Measurements from ENCODE around the gene NANOS2.
A peak's percentile ranks its signal among the peaks of the same experiment; 100 is the strongest.

NANOS2 gene

DNA sequence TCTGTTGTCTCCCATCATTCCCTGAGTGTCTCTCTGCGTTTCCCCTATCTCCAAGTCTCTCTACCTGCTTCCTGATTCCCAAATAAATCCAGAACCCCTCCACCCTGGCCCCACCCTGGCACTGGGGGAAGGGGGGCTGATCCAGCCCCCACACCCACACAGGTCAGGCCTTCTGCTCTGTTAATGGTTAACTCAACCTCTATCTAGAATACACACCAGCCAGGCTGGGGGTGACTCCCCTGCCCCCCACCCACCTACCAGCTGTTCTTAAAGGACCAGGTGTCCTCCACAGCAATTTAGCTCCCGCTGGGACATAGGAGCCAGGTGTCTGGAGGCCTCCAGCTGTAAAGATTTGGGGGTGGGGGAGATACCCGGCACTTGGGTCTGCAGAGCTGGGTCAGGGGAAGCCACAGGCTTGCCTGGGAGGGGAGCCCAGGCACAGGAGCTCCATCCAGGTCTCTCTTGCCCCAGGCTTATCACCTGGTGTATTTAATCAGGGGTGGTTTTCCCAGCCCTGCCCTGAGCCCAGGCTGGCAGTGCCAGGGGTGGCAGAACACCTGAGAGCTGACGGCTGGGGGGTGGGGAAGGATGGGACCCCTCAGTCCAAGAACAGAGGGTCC is 32.6 kb downstream of the NANOS2 start:
- no peak overlapping the region for H2BK12ac ChIP-seq (ENCODE audit: low read length in 2 of 2)
- peaks cover 8 to 17% of the 10 kb centered on the region in 2 experiments for H3K36me3 ChIP-seq (ENCODE audit: control insufficient read depth in 1 of 2, insufficient read depth in 2 of 2, low read depth in 1 of 2, low read length in 2 of 2)
- no peak overlapping the region for H2AFZ ChIP-seq (ENCODE audit: low read depth, low read length)
- H2BK5ac ChIP-seq (ENCODE audit: low read depth, low read length, poor library complexity, severe bottlenecking) = no peak overlapping the region
- H2BK15ac ChIP-seq (ENCODE audit: low read depth, poor library complexity, severe bottlenecking) = peak overlapping the region; percentile 6
- H3K9ac ChIP-seq (ENCODE audit: low read length) = no peak overlapping the region
- H3K27ac ChIP-seq (ENCODE audit: low read length, poor library complexity, severe bottlenecking) = peak overlapping the region; percentile 45
- H2AK5ac ChIP-seq (ENCODE audit: low read length, severe bottlenecking) = peak overlapping the region; percentile 92
- no peak for DNase-seq
- H4K8ac ChIP-seq (ENCODE audit: low read length) = peak overlapping the region; percentile 29
- H2BK120ac ChIP-seq (ENCODE audit: low read depth, low read length) = no peak overlapping the region
- no peak overlapping the region for H3K4ac ChIP-seq (ENCODE audit: low read depth in 1 of 2, low read length in 2 of 2)
- peak overlapping the region; percentile 83 for H3K4me2 ChIP-seq (ENCODE audit: low read length, poor library complexity, severe bottlenecking)
- H3K14ac ChIP-seq (ENCODE audit: low read length in 2 of 2) = no peak overlapping the region
- peaks cover 0 to 19% of the 10 kb centered on the region in 2 experiments for H3K27me3 ChIP-seq (ENCODE audit: control insufficient read depth in 1 of 2, insufficient read depth in 1 of 2, low read length in 2 of 2)
- H3K23ac ChIP-seq (ENCODE audit: low read length in 2 of 2) = no peak overlapping the region
- peak overlapping the region; percentile 28 for H4K91ac ChIP-seq (ENCODE audit: low read length)
- H3K4me1 ChIP-seq (ENCODE audit: control insufficient read depth, insufficient read depth, low read depth, low read length) = peaks cover 51% of the 10 kb centered on the region
- no peak overlapping the region for H3K18ac ChIP-seq (ENCODE audit: low read depth in 1 of 2, low read length in 2 of 2)
- no peaks in the 10 kb centered on the region for H3K9me3 ChIP-seq (ENCODE audit: control insufficient read depth, low read length)
- no peak overlapping the region for H3K4me3 ChIP-seq (ENCODE audit: insufficient read depth in 1 of 2, low read depth in 1 of 2, low read length in 2 of 2)
- H3K79me1 ChIP-seq (replicated peaks; ENCODE audit: low read length, poor library complexity, severe bottlenecking) = peaks cover 16% of the 10 kb centered on the region
- WGBS = 46% methylated on average over 4 of the region's 4 CpGs

DNA sequence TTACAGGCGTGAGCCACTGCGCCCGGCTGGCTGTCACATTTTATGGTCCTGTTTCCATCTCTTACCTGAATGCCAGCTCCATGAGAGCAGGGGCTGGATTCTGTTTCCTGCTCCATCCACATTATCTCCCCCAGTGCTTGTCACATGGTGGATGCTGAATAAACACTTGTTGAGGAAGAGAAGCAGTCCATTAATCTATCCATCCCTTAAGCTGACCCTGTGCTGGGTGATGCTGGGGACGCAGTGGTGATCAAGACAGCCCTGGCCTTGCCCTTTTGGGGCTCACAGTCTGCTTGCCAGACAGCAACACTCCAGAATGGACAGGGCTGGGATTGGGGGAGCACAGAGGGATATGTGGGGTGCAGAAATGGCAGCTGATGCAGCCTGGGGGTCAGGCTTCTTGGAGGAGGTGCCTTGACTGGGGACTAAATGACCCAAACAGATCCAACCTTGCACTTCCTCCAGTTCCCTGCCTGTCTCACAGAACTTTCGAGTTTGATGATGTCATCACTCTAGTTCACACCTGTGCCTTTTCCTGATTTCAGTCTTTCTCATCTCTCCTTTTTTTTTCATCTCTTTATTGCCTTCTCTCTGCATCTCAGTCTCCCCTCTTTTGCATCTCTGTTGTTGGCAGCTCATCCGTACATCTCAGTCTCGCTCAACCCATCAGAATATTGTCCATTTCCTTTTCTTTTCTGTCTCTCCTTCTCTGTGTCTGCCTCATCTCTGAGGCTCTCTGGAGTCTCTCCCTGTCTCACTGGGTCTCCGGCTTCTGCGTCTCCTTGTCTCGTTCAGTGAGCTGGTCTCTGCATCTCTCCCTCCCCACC is 33.3 kb downstream of the NANOS2 start:
- no peak overlapping the region for H2BK12ac ChIP-seq (ENCODE audit: low read length in 2 of 2)
- no peak overlapping the region for H2BK15ac ChIP-seq (ENCODE audit: low read depth, poor library complexity, severe bottlenecking)
- H3K14ac ChIP-seq (ENCODE audit: low read length in 2 of 2) = no peak overlapping the region
- no peak overlapping the region for H2AFZ ChIP-seq (ENCODE audit: low read depth, low read length)
- peak overlapping the region; percentile 84 for H4K91ac ChIP-seq (ENCODE audit: low read length)
- H3K4me2 ChIP-seq (ENCODE audit: low read length, poor library complexity, severe bottlenecking) = no peak overlapping the region
- peak overlapping the region; percentile 72 for H2AK5ac ChIP-seq (ENCODE audit: low read length, severe bottlenecking)
- no peak overlapping the region for H2BK120ac ChIP-seq (ENCODE audit: low read depth, low read length)
- H3K4me3 ChIP-seq (ENCODE audit: insufficient read depth in 1 of 2, low read depth in 1 of 2, low read length in 2 of 2) = no peak overlapping the region
- no peak overlapping the region for H4K8ac ChIP-seq (ENCODE audit: low read length)
- 72% methylated on average over 10 of the region's 10 CpGs for WGBS
- DNase-seq = no peak
- H3K27ac ChIP-seq (ENCODE audit: low read length, poor library complexity, severe bottlenecking) = peak overlapping the region; percentile 39
- H3K4me1 ChIP-seq (ENCODE audit: control insufficient read depth, insufficient read depth, low read depth, low read length) = peaks cover 59% of the 10 kb centered on the region
- H3K9ac ChIP-seq (ENCODE audit: low read length) = no peak overlapping the region
- no peaks in the 10 kb centered on the region for H3K9me3 ChIP-seq (ENCODE audit: control insufficient read depth, low read length)
- no peak overlapping the region for H3K18ac ChIP-seq (ENCODE audit: low read depth in 1 of 2, low read length in 2 of 2)
- peaks cover 16% of the 10 kb centered on the region for H3K79me1 ChIP-seq (replicated peaks; ENCODE audit: low read length, poor library complexity, severe bottlenecking)
- H3K4ac ChIP-seq (ENCODE audit: low read depth in 1 of 2, low read length in 2 of 2) = no peak overlapping the region
- H2BK5ac ChIP-seq (ENCODE audit: low read depth, low read length, poor library complexity, severe bottlenecking) = no peak overlapping the region
- peaks cover 0 to 23% of the 10 kb centered on the region in 2 experiments for H3K27me3 ChIP-seq (ENCODE audit: control insufficient read depth in 1 of 2, insufficient read depth in 1 of 2, low read length in 2 of 2)
- H3K36me3 ChIP-seq (ENCODE audit: control insufficient read depth in 1 of 2, insufficient read depth in 2 of 2, low read depth in 1 of 2, low read length in 2 of 2) = peaks cover 8 to 17% of the 10 kb centered on the region in 2 experiments
- no peak overlapping the region for H3K23ac ChIP-seq (ENCODE audit: low read length in 2 of 2)

DNA sequence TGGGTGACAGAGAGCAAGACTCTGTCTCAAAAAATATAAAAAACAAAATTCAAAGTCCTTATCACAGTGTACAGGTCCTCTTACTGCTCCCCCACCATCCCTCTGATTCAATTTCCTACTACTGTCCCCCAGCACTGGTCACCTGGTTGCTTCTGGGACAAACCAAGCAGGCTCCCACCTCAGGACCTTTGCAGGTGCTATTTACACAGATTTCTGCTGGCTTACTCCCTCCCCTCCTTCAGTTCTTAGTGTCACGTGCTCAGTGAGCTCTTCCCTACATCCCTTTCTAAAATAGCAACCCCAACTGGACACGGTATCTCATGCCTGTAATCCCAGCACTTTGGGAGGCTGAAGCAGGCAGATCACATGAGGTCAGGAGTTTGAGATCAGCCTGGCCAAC is 34.6 kb downstream of the NANOS2 start:
- H3K4ac ChIP-seq (ENCODE audit: low read depth in 1 of 2, low read length in 2 of 2) = no peak overlapping the region
- H3K4me3 ChIP-seq (ENCODE audit: insufficient read depth in 1 of 2, low read depth in 1 of 2, low read length in 2 of 2) = no peak overlapping the region
- WGBS = 83% methylated on average over 2 of the region's 2 CpGs
- H3K27ac ChIP-seq (ENCODE audit: low read length, poor library complexity, severe bottlenecking) = no peak overlapping the region
- no peak overlapping the region for H3K4me2 ChIP-seq (ENCODE audit: low read length, poor library complexity, severe bottlenecking)
- no peak overlapping the region for H2AK5ac ChIP-seq (ENCODE audit: low read length, severe bottlenecking)
- H2BK5ac ChIP-seq (ENCODE audit: low read depth, low read length, poor library complexity, severe bottlenecking) = no peak overlapping the region
- H3K9ac ChIP-seq (ENCODE audit: low read length) = no peak overlapping the region
- H3K79me1 ChIP-seq (replicated peaks; ENCODE audit: low read length, poor library complexity, severe bottlenecking) = peaks cover 14% of the 10 kb centered on the region
- peaks cover 8 to 14% of the 10 kb centered on the region in 2 experiments for H3K36me3 ChIP-seq (ENCODE audit: control insufficient read depth in 1 of 2, insufficient read depth in 2 of 2, low read depth in 1 of 2, low read length in 2 of 2)
- H3K9me3 ChIP-seq (ENCODE audit: control insufficient read depth, low read length) = no peaks in the 10 kb centered on the region
- H3K23ac ChIP-seq (ENCODE audit: low read length in 2 of 2) = no peak overlapping the region
- H3K18ac ChIP-seq (ENCODE audit: low read depth in 1 of 2, low read length in 2 of 2) = no peak overlapping the region
- no peak overlapping the region for H4K91ac ChIP-seq (ENCODE audit: low read length)
- peaks cover 53% of the 10 kb centered on the region for H3K4me1 ChIP-seq (ENCODE audit: control insufficient read depth, insufficient read depth, low read depth, low read length)
- H4K8ac ChIP-seq (ENCODE audit: low read length) = no peak overlapping the region
- H2AFZ ChIP-seq (ENCODE audit: low read depth, low read length) = no peak overlapping the region
- H2BK15ac ChIP-seq (ENCODE audit: low read depth, poor library complexity, severe bottlenecking) = no peak overlapping the region
- H2BK120ac ChIP-seq (ENCODE audit: low read depth, low read length) = no peak overlapping the region
- no peak overlapping the region for H2BK12ac ChIP-seq (ENCODE audit: low read length in 2 of 2)
- no peak overlapping the region for H3K14ac ChIP-seq (ENCODE audit: low read length in 2 of 2)
- H3K27me3 ChIP-seq (ENCODE audit: control insufficient read depth in 1 of 2, insufficient read depth in 1 of 2, low read length in 2 of 2) = peaks cover 0 to 36% of the 10 kb centered on the region in 2 experiments
- no peak for DNase-seq

DNA sequence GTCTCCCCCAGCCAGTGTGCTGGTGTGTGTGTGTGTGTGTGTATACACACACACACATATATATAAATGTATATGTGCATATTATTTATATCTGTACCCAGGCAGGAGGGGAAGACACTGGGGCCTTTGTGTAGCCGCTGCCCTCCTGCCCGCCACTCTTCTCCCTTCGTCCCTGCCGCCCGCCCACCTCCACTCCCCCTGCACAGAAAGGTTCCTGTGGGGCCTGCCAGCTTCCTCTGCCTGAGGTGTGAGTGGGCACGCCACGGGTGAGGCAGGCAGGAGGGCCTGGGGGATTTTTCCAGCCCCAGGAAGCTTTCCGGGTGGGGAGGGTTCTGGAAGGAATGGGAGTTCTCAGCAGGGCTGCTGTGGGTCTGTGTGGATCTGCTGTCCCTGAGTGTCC is 35.5 kb downstream of the NANOS2 start:
- 90% methylated on average over 8 of the region's 8 CpGs for WGBS
- Histone ChIP-seq H3K36me3 (ENCODE audit: control insufficient read depth in 1 of 2, insufficient read depth in 2 of 2, low read depth in 1 of 2, low read length in 2 of 2) (peaks cover 5% of the 10 kb centered on the region in 2 experiments), H3K14ac (ENCODE audit: low read length in 2 of 2) (no peak overlapping the region), H4K91ac (ENCODE audit: low read length) (no peak overlapping the region), H3K4me2 (ENCODE audit: low read length, poor library complexity, severe bottlenecking) (no peak overlapping the region), H3K23ac (ENCODE audit: low read length in 2 of 2) (no peak overlapping the region), H2BK12ac (ENCODE audit: low read length in 2 of 2) (no peak overlapping the region), H3K9ac (ENCODE audit: low read length) (no peak overlapping the region), H3K18ac (ENCODE audit: low read depth in 1 of 2, low read length in 2 of 2) (no peak overlapping the region), H2BK120ac (ENCODE audit: low read depth, low read length) (no peak overlapping the region), H3K27ac (ENCODE audit: low read length, poor library complexity, severe bottlenecking) (no peak overlapping the region), H3K27me3 (ENCODE audit: control insufficient read depth in 1 of 2, insufficient read depth in 1 of 2, low read length in 2 of 2) (peaks cover 0 to 42% of the 10 kb centered on the region in 2 experiments), H3K4me1 (ENCODE audit: control insufficient read depth, insufficient read depth, low read depth, low read length) (peaks cover 44% of the 10 kb centered on the region), H3K79me1 (replicated peaks; ENCODE audit: low read length, poor library complexity, severe bottlenecking) (peaks cover 8% of the 10 kb centered on the region), H3K4ac (ENCODE audit: low read depth in 1 of 2, low read length in 2 of 2) (no peak overlapping the region), H2AFZ (ENCODE audit: low read depth, low read length) (no peak overlapping the region), H3K9me3 (ENCODE audit: control insufficient read depth, low read length) (no peaks in the 10 kb centered on the region), H3K4me3 (ENCODE audit: insufficient read depth in 1 of 2, low read depth in 1 of 2, low read length in 2 of 2) (no peak overlapping the region), H2AK5ac (ENCODE audit: low read length, severe bottlenecking) (peak overlapping the region; percentile 37), H4K8ac (ENCODE audit: low read length) (no peak overlapping the region), H2BK5ac (ENCODE audit: low read depth, low read length, poor library complexity, severe bottlenecking) (no peak overlapping the region), H2BK15ac (ENCODE audit: low read depth, poor library complexity, severe bottlenecking) (peak overlapping the region; percentile 33)
- DNase-seq = no peak
